D721Med (cell line): ENCODE results near the gene TRAF3IP1.
"Not testable (repeated sequence)": the region's sequence is repeated elsewhere in the genome, so short reads cannot be mapped to it uniquely, and the experiment has no call there.

ENCODE experiments used
- DNase-seq: peaks from one replicate; pipeline ENCODE4 v3.0.0; 2011; ENCODE audit warnings: low spot score; ENCODE audit not compliant: insufficient read length
- FAIRE-seq: peaks from 2 replicates; lab custom pipeline; 2011; peaks lifted over from hg19 to GRCh38; lab: Jason Lieb, UNC
- TF ChIP-seq, protein P1 (sequence below): IDR thresholded peaks from 2 replicates; pipeline ENCODE4 v1.5.1; 2012; ENCODE audit warnings: mild to moderate bottlenecking, control low read depth; ENCODE audit not compliant: insufficient read depth; ENCODE audit errors: missing control alignments

TRAF3IP1 gene

DNA sequence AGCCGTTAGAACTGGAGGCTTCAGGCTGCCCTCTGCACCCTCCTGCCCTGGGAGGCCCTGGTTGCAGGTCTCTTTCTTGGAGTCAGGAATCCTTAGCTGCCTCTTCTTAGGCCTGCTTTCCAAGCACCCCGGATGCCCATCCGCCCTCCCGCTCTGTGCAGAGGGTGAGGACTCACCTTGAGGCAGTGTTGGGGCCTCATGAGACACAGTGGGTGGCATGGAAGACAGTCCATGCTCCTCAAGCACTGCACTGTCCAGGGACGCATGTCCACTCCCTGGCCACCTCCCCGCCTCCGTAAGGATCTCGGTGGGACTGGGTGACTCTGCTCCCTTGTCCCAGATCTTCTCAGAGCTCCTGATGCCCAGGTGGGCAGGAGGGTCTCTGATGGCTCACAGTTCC lies 5.7 kb upstream of the TRAF3IP1 start:
- TF ChIP-seq, protein P1, sequence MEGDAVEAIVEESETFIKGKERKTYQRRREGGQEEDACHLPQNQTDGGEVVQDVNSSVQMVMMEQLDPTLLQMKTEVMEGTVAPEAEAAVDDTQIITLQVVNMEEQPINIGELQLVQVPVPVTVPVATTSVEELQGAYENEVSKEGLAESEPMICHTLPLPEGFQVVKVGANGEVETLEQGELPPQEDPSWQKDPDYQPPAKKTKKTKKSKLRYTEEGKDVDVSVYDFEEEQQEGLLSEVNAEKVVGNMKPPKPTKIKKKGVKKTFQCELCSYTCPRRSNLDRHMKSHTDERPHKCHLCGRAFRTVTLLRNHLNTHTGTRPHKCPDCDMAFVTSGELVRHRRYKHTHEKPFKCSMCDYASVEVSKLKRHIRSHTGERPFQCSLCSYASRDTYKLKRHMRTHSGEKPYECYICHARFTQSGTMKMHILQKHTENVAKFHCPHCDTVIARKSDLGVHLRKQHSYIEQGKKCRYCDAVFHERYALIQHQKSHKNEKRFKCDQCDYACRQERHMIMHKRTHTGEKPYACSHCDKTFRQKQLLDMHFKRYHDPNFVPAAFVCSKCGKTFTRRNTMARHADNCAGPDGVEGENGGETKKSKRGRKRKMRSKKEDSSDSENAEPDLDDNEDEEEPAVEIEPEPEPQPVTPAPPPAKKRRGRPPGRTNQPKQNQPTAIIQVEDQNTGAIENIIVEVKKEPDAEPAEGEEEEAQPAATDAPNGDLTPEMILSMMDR: no peak
- no peak for FAIRE-seq
- DNase-seq: no peak

DNA sequence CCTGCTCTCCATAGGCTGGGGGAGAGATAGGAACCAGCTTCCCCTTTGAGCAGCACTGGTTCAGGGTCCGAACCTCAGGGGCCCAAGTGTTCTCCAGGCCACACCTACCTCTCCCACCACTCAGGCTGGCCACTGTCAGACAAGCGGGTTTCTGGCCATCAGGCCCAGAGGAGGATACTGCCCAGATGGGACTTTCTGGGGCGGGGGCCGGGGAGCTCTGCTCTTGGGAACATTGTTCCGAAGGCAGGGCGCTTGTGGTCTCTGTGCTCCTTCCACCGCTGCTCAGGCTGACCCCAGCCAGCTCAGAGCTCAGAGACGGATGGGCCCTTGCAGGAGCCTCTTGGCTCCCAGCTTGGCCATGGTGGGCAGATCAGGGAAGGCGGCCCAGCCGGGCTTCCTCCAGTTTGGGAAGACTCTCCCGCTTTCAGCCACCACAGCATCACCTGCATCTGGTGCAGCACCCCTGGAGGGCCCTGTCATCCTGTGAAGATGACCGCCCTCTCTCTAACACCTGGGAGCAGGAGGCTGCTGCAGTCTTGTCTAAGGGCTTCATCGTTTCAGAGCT lies 5.2 kb upstream of the TRAF3IP1 start:
- DNase-seq (no peak), FAIRE-seq (no peak)
- TF ChIP-seq, protein P1: no peak

DNA sequence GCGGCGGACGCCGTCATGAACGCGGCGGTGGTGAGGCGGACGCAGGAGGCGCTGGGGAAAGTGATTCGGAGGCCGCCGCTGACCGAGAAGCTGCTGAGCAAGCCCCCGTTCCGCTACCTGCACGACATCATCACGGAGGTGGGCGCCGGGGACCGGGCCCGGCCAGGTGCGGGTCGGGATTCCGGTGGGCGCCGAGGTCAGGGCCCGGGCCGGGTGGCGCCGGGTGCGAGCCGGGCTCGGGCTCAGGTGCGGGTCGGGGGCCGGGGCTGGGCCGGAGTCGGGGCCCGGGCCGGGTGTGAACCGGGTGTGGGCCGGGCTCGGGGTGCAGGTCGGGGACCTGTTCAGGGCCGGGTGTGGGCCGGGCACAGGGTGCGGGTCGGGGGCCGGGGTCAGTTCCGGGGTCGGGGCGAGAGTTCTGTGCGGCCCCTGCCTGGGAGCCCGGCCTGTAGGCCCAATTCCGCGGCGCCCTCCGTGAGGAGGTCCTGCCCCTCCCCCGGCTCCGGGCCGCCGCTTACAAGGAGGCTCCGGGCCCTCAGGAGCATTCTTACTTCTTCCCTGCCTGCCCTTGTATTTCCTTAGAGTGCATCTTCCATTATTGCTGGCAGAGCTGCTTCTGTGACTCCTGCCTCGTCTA lies 447 bp downstream of the TRAF3IP1 start:
- no peak for DNase-seq
- no peak for FAIRE-seq
- TF ChIP-seq, protein P1: no peak

DNA sequence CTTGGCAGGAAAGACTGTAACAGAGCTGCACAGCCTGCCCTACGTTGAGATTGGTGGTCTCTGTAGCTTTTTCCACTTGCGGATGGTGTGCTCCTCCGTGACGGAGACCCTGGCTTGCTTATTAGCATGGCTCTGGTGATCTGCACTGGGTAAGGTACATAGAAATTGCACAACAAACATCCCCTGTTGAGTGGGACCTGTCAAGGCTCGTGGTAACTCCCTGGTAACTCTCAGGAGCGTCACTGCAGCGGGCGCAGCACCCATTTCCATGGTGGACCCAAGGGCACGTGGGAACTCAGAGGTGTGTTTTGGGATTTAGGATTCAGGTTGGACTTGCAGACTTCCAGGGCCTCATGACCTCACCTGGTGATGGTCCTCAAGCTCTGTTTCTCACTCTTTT lies 1.1 kb downstream of the TRAF3IP1 start:
- DNase-seq (no peak), FAIRE-seq (no peak)
- TF ChIP-seq, protein P1: no peak

DNA sequence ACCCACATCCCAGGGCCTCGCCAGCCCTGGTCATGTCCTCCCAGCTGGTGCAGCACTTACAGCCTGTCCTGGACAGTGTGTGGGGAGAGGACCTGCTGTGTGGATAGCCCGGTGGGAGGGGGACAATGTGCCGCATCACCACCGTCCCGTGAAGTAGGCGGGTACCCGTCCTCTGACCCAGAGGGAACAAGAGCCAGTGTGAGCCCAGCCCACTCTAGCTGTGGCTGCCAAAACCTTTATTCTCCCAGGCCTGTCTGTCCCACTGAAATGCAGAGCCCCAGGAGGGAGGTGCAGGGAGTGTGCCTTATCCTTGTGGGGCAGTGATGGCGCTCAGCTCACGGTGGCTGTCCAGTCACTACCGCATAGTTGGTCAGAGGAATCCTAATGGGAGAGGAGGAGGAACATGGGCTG lies 1.7 kb downstream of the TRAF3IP1 start:
- FAIRE-seq: no peak

DNA sequence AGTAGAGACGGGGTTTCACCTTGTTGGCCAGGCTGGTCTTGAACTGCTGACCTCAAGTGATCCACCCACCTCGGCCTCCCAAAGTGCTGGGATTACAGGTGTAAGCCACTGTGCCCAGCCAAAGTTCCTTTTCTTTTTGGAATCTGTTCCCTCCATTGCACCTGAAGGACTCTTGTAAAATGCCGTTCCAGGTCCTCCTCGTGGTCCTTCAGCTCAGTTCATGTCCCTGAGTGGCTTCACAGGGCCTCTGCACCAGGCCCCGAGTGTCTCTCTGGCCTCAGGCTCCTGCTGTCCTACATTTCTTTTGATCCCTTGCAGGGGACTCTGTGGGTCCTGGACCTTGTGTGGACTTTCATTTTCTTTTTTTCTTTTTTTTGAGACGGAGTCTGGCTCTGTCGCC lies 3.9 kb downstream of the TRAF3IP1 start:
- not testable (repeated sequence) for FAIRE-seq, DNase-seq

More for the DNA sequence above, 1.7 kb downstream of the TRAF3IP1 start:
- no peak for DNase-seq
- TF ChIP-seq, protein P1: no peak

DNA sequence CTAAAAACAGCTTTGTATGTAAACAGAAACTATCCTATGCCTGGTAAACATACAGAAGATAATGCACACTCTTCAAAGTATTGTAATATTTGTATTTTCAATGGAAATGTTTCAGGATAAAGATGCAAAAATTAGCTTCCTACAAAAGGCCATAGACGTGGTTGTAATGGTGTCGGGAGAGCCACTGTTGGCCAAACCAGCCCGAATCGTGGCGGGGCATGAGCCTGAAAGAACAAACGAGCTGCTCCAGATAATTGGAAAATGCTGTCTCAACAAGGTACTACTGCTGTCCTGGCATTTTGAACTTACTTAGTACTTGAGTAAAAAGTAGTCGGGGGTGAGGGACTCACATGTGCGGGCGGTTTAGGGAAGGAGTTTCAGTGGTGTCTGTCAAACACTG lies 5.4 kb downstream of the TRAF3IP1 start:
- no peak for FAIRE-seq
- DNase-seq: no peak
- TF ChIP-seq, protein P1: no peak
